OCI-LY7 (cell line): ENCODE data around the gene COL23A1. TPM values are rescaled to one million over a fixed set of nuclear protein-coding genes. Genes with fewer than 3 reads are reported as not detected.

ENCODE experiments used
- BruUV-seq: library from RNA; stranded (reverse); fragments of 400-500 nt; replicated peaks from 2 replicates; lab custom pipeline; 2021; lab: Mats Ljungman, UMichigan
- CTCF ChIA-PET: fragments of 300-600 bp; sonication (Branson Sonifier 250); formaldehyde crosslinking; loops from one replicate; lab custom pipeline; 2022; ENCODE audit warnings: antibody characterized with exemption; ENCODE audit not compliant: unreplicated experiment; lab: Charles Lee
- POLR2A ChIA-PET: fragments of 300-600 bp; sonication (Branson Sonifier 250); formaldehyde crosslinking; loops from one replicate; lab custom pipeline; 2022; ENCODE audit warnings: antibody characterized with exemption; lab: Charles Lee
- DNase-seq: peaks from one replicate; pipeline ENCODE4 v3.0.0-alpha.2; 2015; ENCODE audit warnings: low spot score
- H2AFZ ChIP-seq: fragments of 200-600 bp; sonication (generic), shearing (Covaris generic); 2 replicates; pipeline ENCODE4 v1.6.1; 2014; ENCODE audit warnings: mild to moderate bottlenecking, antibody characterized with exemption, low read length, moderate library complexity
- H3K27ac ChIP-seq: fragments of 200-600 bp; sonication (generic); 2 replicates; pipeline ENCODE4 v1.5.1; 2014; ENCODE audit warnings: mixed run types, low read depth, mild to moderate bottlenecking, moderate library complexity, low read length, inconsistent platforms; ENCODE audit not compliant: poor library complexity, severe bottlenecking
- H3K36me3 ChIP-seq: fragments of 200-600 bp; sonication (generic); 2 replicates; pipeline ENCODE4 v1.6.1; 2014; ENCODE audit warnings: mild to moderate bottlenecking, antibody characterized with exemption, low read length, moderate library complexity, mixed read lengths; ENCODE audit not compliant: insufficient read depth
- H3K4me1 ChIP-seq: fragments of 200-600 bp; sonication (generic); 2 replicates; pipeline ENCODE4 v1.5.1; 2014; ENCODE audit warnings: mild to moderate bottlenecking, low read length; ENCODE audit not compliant: insufficient read depth, poor library complexity, severe bottlenecking
- H3K4me2 ChIP-seq: fragments of 200-600 bp; sonication (generic); 2 replicates; pipeline ENCODE4 v1.6.1; 2014; ENCODE audit warnings: mild to moderate bottlenecking, low read length
- H3K4me3 ChIP-seq: fragments of 200-600 bp; sonication (generic); 2 replicates; pipeline ENCODE4 v1.5.1; 2014; ENCODE audit warnings: mild to moderate bottlenecking, low read depth, low read length; ENCODE audit not compliant: poor library complexity, severe bottlenecking
- H3K79me2 ChIP-seq: fragments of 200-600 bp; sonication (generic); 2 replicates; pipeline ENCODE4 v1.6.1; 2016; ENCODE audit warnings: low read depth, mild to moderate bottlenecking, low read length, moderate library complexity, mixed read lengths; ENCODE audit not compliant: insufficient read depth
- H3K9me2 ChIP-seq: fragments of 200-600 bp; sonication (generic); 2 replicates; pipeline ENCODE4 v1.6.1; 2016; ENCODE audit warnings: mild to moderate bottlenecking, low read length, mixed read lengths; ENCODE audit not compliant: insufficient read depth
- H3K9me3 ChIP-seq: fragments of 200-600 bp; sonication (generic); 2 replicates; pipeline ENCODE4 v1.6.1; 2014; ENCODE audit warnings: mild to moderate bottlenecking, mixed run types, low read length, mixed read lengths
- H4K20me1 ChIP-seq: fragments of 200-600 bp; sonication (generic); 2 replicates; pipeline ENCODE4 v1.6.1; 2014; ENCODE audit warnings: mild to moderate bottlenecking, antibody characterized with exemption, low read length, moderate library complexity, mixed read lengths; ENCODE audit not compliant: insufficient read depth
- EZH2phosphoT487 ChIP-seq: fragments of 200-600 bp; sonication (generic); IDR thresholded peaks from 2 replicates; pipeline ENCODE4 v1.6.1; 2018; ENCODE audit warnings: low read depth, borderline replicate concordance, mild to moderate bottlenecking, mixed run types, antibody characterized with exemption, low read length, moderate library complexity, mixed read lengths
- intact Hi-C: fragments of 100-400 bp; cut with micrococcal nuclease; formaldehyde crosslinking; loops from one replicate; pipeline ENCODE4 v1.10.0; 2022; ENCODE audit not compliant: unreplicated experiment
- total RNA-seq, 2 experiments: library from RNA; depleted of rRNA in 1 of 2; stranded (reverse); fragments of >200 nt in 1 of 2; shearing (Covaris generic) in 1 of 2; gene quantifications; 2 replicates each; pipeline ENCODE4 v1.2.3, GENCODE V29; 2014 to 2022
- TF ChIP-seq, protein P1 (sequence below): fragments of 200-600 bp; sonication (generic); conservative IDR thresholded peaks from 2 replicates; pipeline ENCODE4 v1.5.1; 2014; ENCODE audit warnings: mild to moderate bottlenecking, antibody characterized with exemption, low read length, moderate library complexity, mixed read lengths

Gene COL23A1
- total RNA-seq, 2 experiments from 2014 or later, result 0.53 TPM; not detected in 1

DNA sequence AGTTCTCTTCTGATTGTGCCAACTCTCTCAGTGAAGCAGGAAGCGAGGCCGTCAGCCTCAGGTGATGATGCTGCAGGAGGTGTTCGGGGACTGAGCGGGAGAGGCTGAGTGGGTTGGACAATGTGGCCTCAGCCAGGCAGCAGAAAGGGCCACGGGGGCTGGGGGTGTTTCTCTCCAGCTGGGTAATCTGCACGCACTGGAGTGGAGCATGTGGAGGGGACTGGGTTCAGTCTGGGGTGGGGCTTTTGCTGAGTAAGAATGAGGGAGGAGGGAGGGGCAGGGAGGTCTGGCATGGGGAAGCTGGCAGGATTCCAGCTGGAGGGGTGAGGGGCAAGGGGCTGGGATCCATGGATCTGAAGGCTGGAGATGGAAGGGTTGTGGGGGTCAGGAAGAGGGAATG is 296.8 kb downstream of the COL23A1 start:
- intact Hi-C loops, result no loop called here
- H3K4me1 ChIP-seq, result no peaks in the 10 kb centered on the region
- no peaks in the 10 kb centered on the region for H3K79me2 ChIP-seq
- no peak overlapping the region for H3K27ac ChIP-seq
- H3K4me3 ChIP-seq, result no peak overlapping the region
- ChIA-PET CTCF (no interaction called here), POLR2A (no interaction called here)
- H2AFZ ChIP-seq, result no peak overlapping the region
- BruUV-seq, result no TSS peak
- H4K20me1 ChIP-seq, result no peaks in the 10 kb centered on the region
- DNase-seq, result no peak
- no peaks in the 10 kb centered on the region for H3K36me3 ChIP-seq
- H3K9me3 ChIP-seq, result no peaks in the 10 kb centered on the region
- no peak overlapping the region for H3K4me2 ChIP-seq
- no peaks in the 10 kb centered on the region for H3K9me2 ChIP-seq
- TF ChIP-seq EZH2phosphoT487, result no peak
- TF ChIP-seq, protein P1, sequence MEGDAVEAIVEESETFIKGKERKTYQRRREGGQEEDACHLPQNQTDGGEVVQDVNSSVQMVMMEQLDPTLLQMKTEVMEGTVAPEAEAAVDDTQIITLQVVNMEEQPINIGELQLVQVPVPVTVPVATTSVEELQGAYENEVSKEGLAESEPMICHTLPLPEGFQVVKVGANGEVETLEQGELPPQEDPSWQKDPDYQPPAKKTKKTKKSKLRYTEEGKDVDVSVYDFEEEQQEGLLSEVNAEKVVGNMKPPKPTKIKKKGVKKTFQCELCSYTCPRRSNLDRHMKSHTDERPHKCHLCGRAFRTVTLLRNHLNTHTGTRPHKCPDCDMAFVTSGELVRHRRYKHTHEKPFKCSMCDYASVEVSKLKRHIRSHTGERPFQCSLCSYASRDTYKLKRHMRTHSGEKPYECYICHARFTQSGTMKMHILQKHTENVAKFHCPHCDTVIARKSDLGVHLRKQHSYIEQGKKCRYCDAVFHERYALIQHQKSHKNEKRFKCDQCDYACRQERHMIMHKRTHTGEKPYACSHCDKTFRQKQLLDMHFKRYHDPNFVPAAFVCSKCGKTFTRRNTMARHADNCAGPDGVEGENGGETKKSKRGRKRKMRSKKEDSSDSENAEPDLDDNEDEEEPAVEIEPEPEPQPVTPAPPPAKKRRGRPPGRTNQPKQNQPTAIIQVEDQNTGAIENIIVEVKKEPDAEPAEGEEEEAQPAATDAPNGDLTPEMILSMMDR, result no peak

- ChIA-PET CTCF (no interaction called here), POLR2A (no interaction called here)
- BruUV-seq, result no TSS peak
- no peak overlapping the region for H3K27ac ChIP-seq
- no peaks in the 10 kb centered on the region for H3K79me2 ChIP-seq
- no peaks in the 10 kb centered on the region for H4K20me1 ChIP-seq
- H3K9me3 ChIP-seq, result no peaks in the 10 kb centered on the region
- TF ChIP-seq EZH2phosphoT487, result no peak
- TF ChIP-seq, protein P1, result no peak
- H3K9me2 ChIP-seq, result no peaks in the 10 kb centered on the region
- DNase-seq, result no peak
- intact Hi-C loops, result no loop called here
- H3K4me2 ChIP-seq, result no peak overlapping the region
- H3K4me1 ChIP-seq, result no peaks in the 10 kb centered on the region
- H3K36me3 ChIP-seq, result no peaks in the 10 kb centered on the region
- H3K4me3 ChIP-seq, result no peak overlapping the region
- no peak overlapping the region for H2AFZ ChIP-seq
Measured at GRCh38 chr5:178292826-178293205, 297.4 kb downstream of the COL23A1 start.

- POLR2A ChIA-PET, result no interaction called here
- DNase-seq, result no peak
- Histone ChIP-seq H2AFZ (no peak overlapping the region), H3K9me3 (no peaks in the 10 kb centered on the region), H3K4me2 (no peak overlapping the region), H3K4me1 (no peaks in the 10 kb centered on the region), H4K20me1 (no peaks in the 10 kb centered on the region), H3K36me3 (no peaks in the 10 kb centered on the region), H3K9me2 (no peaks in the 10 kb centered on the region), H3K27ac (no peak overlapping the region), H3K4me3 (no peak overlapping the region), H3K79me2 (no peaks in the 10 kb centered on the region)
- intact Hi-C loops, result no loop called here
- BruUV-seq, result no TSS peak
- no peak for TF ChIP-seq EZH2phosphoT487
- TF ChIP-seq, protein P1, result no peak
- CTCF ChIA-PET, result no interaction called here
Measured at GRCh38 chr5:178291969-178292825, 298.0 kb downstream of the COL23A1 start.
